ENCODE results near the gene ERICH6. TPM values are rescaled to one million over a fixed set of nuclear protein-coding genes. Genes with fewer than 3 reads are reported as not detected.
A peak's percentile ranks its signal among the peaks of the same experiment; 100 is the strongest.

ERICH6 gene
- total RNA-seq, 2 experiments from 2014 or later = not detected

- peaks cover 18% of the 10 kb centered on the region for H3K9me3 Mint-ChIP-seq
- H3K4me1 Mint-ChIP-seq = peaks cover 11% of the 10 kb centered on the region
- H3K27ac Mint-ChIP-seq = no peak overlapping the region
- no peak for DNase-seq
- no peak overlapping the region for H3K4me3 Mint-ChIP-seq
- H3K36me3 Mint-ChIP-seq = peaks cover 8% of the 10 kb centered on the region
- peaks cover 6% of the 10 kb centered on the region for H3K27me3 Mint-ChIP-seq
These were observed 28.1 kb downstream of the ERICH6 start for GRCh38 chr3:150675587-150675986.

GRCh38 chr3:150673966-150674365 is 29.8 kb downstream of the ERICH6 start:
- no peak overlapping the region for H3K4me3 Mint-ChIP-seq
- peaks cover 16% of the 10 kb centered on the region for H3K9me3 Mint-ChIP-seq
- H3K4me1 Mint-ChIP-seq = peaks cover 7% of the 10 kb centered on the region
- no peak for DNase-seq
- peaks cover 7% of the 10 kb centered on the region for H3K36me3 Mint-ChIP-seq
- H3K27me3 Mint-ChIP-seq = peaks cover 11% of the 10 kb centered on the region
- no peak overlapping the region for H3K27ac Mint-ChIP-seq

GRCh38 chr3:150666167-150666566 is 37.6 kb downstream of the ERICH6 start:
- H3K4me1 Mint-ChIP-seq = peaks cover 10% of the 10 kb centered on the region
- H3K36me3 Mint-ChIP-seq = no peaks in the 10 kb centered on the region
- peaks cover 29% of the 10 kb centered on the region for H3K27me3 Mint-ChIP-seq
- H3K4me3 Mint-ChIP-seq = no peak overlapping the region
- DNase-seq = no peak
- no peaks in the 10 kb centered on the region for H3K9me3 Mint-ChIP-seq
- no peak overlapping the region for H3K27ac Mint-ChIP-seq

- H3K4me1 Mint-ChIP-seq = peaks cover 10% of the 10 kb centered on the region
- no peak overlapping the region for H3K27ac Mint-ChIP-seq
- H3K4me3 Mint-ChIP-seq = no peak overlapping the region
- no peak for DNase-seq
- no peaks in the 10 kb centered on the region for H3K36me3 Mint-ChIP-seq
- peaks cover 33% of the 10 kb centered on the region for H3K27me3 Mint-ChIP-seq
- no peaks in the 10 kb centered on the region for H3K9me3 Mint-ChIP-seq
These were observed 40.3 kb downstream of the ERICH6 start for GRCh38 chr3:150663461-150663860.

- Mint-ChIP-seq H3K36me3 (no peaks in the 10 kb centered on the region), H3K9me3 (no peaks in the 10 kb centered on the region), H3K27ac (no peak overlapping the region), H3K4me3 (no peak overlapping the region), H3K27me3 (peaks cover 33% of the 10 kb centered on the region), H3K4me1 (peaks cover 10% of the 10 kb centered on the region)
- no peak for DNase-seq
These were observed 41.1 kb downstream of the ERICH6 start for GRCh38 chr3:150662410-150663200.

GRCh38 chr3:150656316-150656715 is 47.4 kb downstream of the ERICH6 start:
- no peak overlapping the region for H3K4me3 Mint-ChIP-seq
- DNase-seq = no peak
- no peak overlapping the region for H3K27ac Mint-ChIP-seq
- H3K9me3 Mint-ChIP-seq = no peaks in the 10 kb centered on the region
- peaks cover 3% of the 10 kb centered on the region for H3K4me1 Mint-ChIP-seq
- H3K27me3 Mint-ChIP-seq = peaks cover 11% of the 10 kb centered on the region
- H3K36me3 Mint-ChIP-seq = peaks cover 2% of the 10 kb centered on the region

- no peak for DNase-seq
- Mint-ChIP-seq H3K9me3 (no peaks in the 10 kb centered on the region), H3K27me3 (no peaks in the 10 kb centered on the region)
These were observed 50.6 kb downstream of the ERICH6 start for GRCh38 chr3:150653110-150653561.

GRCh38 chr3:150640256-150640655 is 63.5 kb downstream of the ERICH6 start:
- no peaks in the 10 kb centered on the region for H3K36me3 Mint-ChIP-seq
- no peak overlapping the region for H3K4me3 Mint-ChIP-seq
- peaks cover 5% of the 10 kb centered on the region for H3K27me3 Mint-ChIP-seq
- H3K27ac Mint-ChIP-seq = no peak overlapping the region
- H3K9me3 Mint-ChIP-seq = no peaks in the 10 kb centered on the region
- peaks cover 13% of the 10 kb centered on the region for H3K4me1 Mint-ChIP-seq
- DNase-seq = no peak

More at GRCh38 chr3:150653110-150653561, 50.6 kb downstream of the ERICH6 start:
- Mint-ChIP-seq H3K4me1 (peaks cover 3% of the 10 kb centered on the region), H3K36me3 (peaks cover 2% of the 10 kb centered on the region), H3K4me3 (no peak overlapping the region), H3K27ac (no peak overlapping the region)

GRCh38 chr3:150639262-150639661 is 64.5 kb downstream of the ERICH6 start:
- Mint-ChIP-seq H3K36me3 (no peaks in the 10 kb centered on the region), H3K27me3 (peaks cover 5% of the 10 kb centered on the region), H3K27ac (no peak overlapping the region), H3K4me3 (no peak overlapping the region), H3K4me1 (peaks cover 19% of the 10 kb centered on the region), H3K9me3 (no peaks in the 10 kb centered on the region)
- DNase-seq = no peak

GRCh38 chr3:150636258-150636657 is 67.5 kb downstream of the ERICH6 start:
- no peak overlapping the region for H3K4me3 Mint-ChIP-seq
- no peaks in the 10 kb centered on the region for H3K36me3 Mint-ChIP-seq
- no peaks in the 10 kb centered on the region for H3K27me3 Mint-ChIP-seq
- H3K27ac Mint-ChIP-seq = peak overlapping the region; percentile 28
- H3K9me3 Mint-ChIP-seq = no peaks in the 10 kb centered on the region
- H3K4me1 Mint-ChIP-seq = peaks cover 19% of the 10 kb centered on the region
- DNase-seq = no peak

GRCh38 chr3:150635526-150635925 is 68.2 kb downstream of the ERICH6 start:
- Mint-ChIP-seq H3K27me3 (no peaks in the 10 kb centered on the region), H3K9me3 (no peaks in the 10 kb centered on the region), H3K4me3 (no peak overlapping the region), H3K4me1 (peaks cover 19% of the 10 kb centered on the region), H3K36me3 (peaks cover 3% of the 10 kb centered on the region), H3K27ac (peak overlapping the region; percentile 31)
- DNase-seq = no peak

GRCh38 chr3:150635076-150635475 is 68.6 kb downstream of the ERICH6 start:
- no peaks in the 10 kb centered on the region for H3K27me3 Mint-ChIP-seq
- H3K4me3 Mint-ChIP-seq = no peak overlapping the region
- DNase-seq = no peak
- peaks cover 5% of the 10 kb centered on the region for H3K36me3 Mint-ChIP-seq
- peaks cover 19% of the 10 kb centered on the region for H3K4me1 Mint-ChIP-seq
- H3K9me3 Mint-ChIP-seq = no peaks in the 10 kb centered on the region
- H3K27ac Mint-ChIP-seq = peak overlapping the region; percentile 51

GRCh38 chr3:150631515-150632221 is 72.1 kb downstream of the ERICH6 start:
- Mint-ChIP-seq H3K9me3 (no peaks in the 10 kb centered on the region), H3K27ac (peak overlapping the region; percentile 25), H3K27me3 (no peaks in the 10 kb centered on the region), H3K4me3 (no peak overlapping the region), H3K36me3 (peaks cover 11% of the 10 kb centered on the region), H3K4me1 (peaks cover 17% of the 10 kb centered on the region)
- DNase-seq = no peak

GRCh38 chr3:150627557-150627956 is 76.2 kb downstream of the ERICH6 start:
- no peaks in the 10 kb centered on the region for H3K27me3 Mint-ChIP-seq
- H3K4me1 Mint-ChIP-seq = peaks cover 2% of the 10 kb centered on the region
- H3K36me3 Mint-ChIP-seq = peaks cover 21% of the 10 kb centered on the region
- H3K4me3 Mint-ChIP-seq = no peak overlapping the region
- DNase-seq = no peak
- H3K9me3 Mint-ChIP-seq = no peaks in the 10 kb centered on the region
- no peak overlapping the region for H3K27ac Mint-ChIP-seq

- Mint-ChIP-seq H3K27ac (no peak overlapping the region), H3K36me3 (peaks cover 21% of the 10 kb centered on the region), H3K9me3 (no peaks in the 10 kb centered on the region), H3K4me3 (no peak overlapping the region), H3K27me3 (no peaks in the 10 kb centered on the region), H3K4me1 (peaks cover 9% of the 10 kb centered on the region)
- no peak for DNase-seq
These were observed 77.4 kb downstream of the ERICH6 start for GRCh38 chr3:150626148-150626930.

Data from activated naive CD8-positive, alpha-beta T cell treated with anti-CD3 and anti-CD28 coated beads for 36 hours (primary cell).